Neural crest cell (in vitro differentiated cells): ENCODE measurements around the gene FXYD1. TPM values are rescaled to one million over a fixed set of nuclear protein-coding genes. Genes with fewer than 3 reads are reported as not detected.
A peak's percentile ranks its signal among the peaks of the same experiment; 100 is the strongest.
"Not testable (repeated sequence)": the region's sequence is repeated elsewhere in the genome, so short reads cannot be mapped to it uniquely, and the experiment has no call there.

Source experiments
- DNase-seq: peaks from one replicate; pipeline ENCODE4 v3.0.0; 2021; ENCODE audit warnings: low read depth, mixed read lengths, low spot score
- H3K27ac Mint-ChIP-seq: one replicate; pipeline ENCODE4 v1.8.0; 2021; ENCODE audit warnings: mild to moderate bottlenecking, mixed read lengths; ENCODE audit not compliant: unreplicated experiment
- H3K27me3 Mint-ChIP-seq: 2 replicates; pipeline ENCODE4 v1.8.0; 2021; ENCODE audit warnings: low read depth, mild to moderate bottlenecking, mixed read lengths
- H3K36me3 Mint-ChIP-seq: 2 replicates; pipeline ENCODE4 v1.8.0; 2021; ENCODE audit warnings: low read depth, mild to moderate bottlenecking, mixed read lengths
- H3K4me1 Mint-ChIP-seq: 2 replicates; pipeline ENCODE4 v1.8.0; 2021; ENCODE audit warnings: mixed read lengths
- H3K4me3 Mint-ChIP-seq: one replicate; pipeline ENCODE4 v1.8.0; 2021; ENCODE audit warnings: mild to moderate bottlenecking, mixed read lengths
- H3K9me3 Mint-ChIP-seq: 2 replicates; pipeline ENCODE4 v1.8.0; 2021; ENCODE audit warnings: mixed read lengths
- total RNA-seq: library from RNA; stranded (reverse); gene quantifications from 2 replicates; pipeline ENCODE4 v1.2.1, GENCODE V29; 2021
- TF ChIP-seq, protein P1 (sequence below): fragments of 200-600 bp; sonication (generic); conservative IDR thresholded peaks from 2 replicates; pipeline ENCODE4 v1.5.0; 2021; ENCODE audit warnings: antibody characterized with exemption, mild to moderate bottlenecking

The FXYD1 gene
- total RNA-seq, 1 donor from 2014 or later, result 4.2 TPM

DNA sequence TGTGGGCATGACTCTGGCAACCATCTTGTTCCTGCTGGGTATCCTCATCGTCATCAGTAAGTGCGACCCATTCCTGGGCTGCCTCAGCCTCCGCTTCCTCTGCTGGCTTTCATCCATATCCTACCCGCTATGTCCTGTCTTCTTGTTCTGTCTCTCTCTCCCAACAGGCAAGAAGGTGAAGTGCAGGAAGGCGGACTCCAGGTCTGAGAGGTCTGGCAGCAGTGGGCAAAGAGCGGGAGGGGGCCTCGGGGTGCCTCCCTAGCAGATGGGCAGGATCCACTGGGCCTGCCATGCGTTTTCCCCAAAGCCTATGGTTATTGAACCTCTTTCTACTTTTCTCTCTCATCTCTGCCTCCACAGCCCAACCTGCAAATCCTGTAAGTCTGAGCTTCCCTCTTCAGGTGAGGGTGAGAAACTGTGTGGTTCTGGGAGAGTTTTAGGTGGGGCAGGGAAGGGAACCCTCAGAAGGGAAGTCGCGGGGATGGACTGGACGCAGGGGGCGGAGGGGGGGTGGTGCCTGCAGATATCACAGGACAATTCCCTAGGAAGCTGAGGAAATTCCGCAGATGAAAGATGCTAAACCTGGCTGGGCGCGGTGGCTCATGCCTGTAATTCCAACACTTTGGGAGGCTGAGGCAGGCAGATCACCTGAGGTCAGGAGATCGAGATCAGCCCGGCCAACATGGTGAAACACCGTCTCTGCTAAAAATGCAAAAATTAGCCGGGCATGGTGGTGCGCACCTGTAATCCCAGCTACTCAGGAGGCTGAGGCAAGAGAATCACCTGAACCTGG, 12.8 kb downstream of the FXYD1 start:
- Mint-ChIP-seq H3K36me3 (no peaks in the 10 kb centered on the region), H3K27ac (no peak overlapping the region), H3K4me3 (no peak overlapping the region), H3K9me3 (no peaks in the 10 kb centered on the region), H3K4me1 (peaks cover 32% of the 10 kb centered on the region), H3K27me3 (peaks cover 79% of the 10 kb centered on the region)
- no peak for DNase-seq
- TF ChIP-seq, protein P1, sequence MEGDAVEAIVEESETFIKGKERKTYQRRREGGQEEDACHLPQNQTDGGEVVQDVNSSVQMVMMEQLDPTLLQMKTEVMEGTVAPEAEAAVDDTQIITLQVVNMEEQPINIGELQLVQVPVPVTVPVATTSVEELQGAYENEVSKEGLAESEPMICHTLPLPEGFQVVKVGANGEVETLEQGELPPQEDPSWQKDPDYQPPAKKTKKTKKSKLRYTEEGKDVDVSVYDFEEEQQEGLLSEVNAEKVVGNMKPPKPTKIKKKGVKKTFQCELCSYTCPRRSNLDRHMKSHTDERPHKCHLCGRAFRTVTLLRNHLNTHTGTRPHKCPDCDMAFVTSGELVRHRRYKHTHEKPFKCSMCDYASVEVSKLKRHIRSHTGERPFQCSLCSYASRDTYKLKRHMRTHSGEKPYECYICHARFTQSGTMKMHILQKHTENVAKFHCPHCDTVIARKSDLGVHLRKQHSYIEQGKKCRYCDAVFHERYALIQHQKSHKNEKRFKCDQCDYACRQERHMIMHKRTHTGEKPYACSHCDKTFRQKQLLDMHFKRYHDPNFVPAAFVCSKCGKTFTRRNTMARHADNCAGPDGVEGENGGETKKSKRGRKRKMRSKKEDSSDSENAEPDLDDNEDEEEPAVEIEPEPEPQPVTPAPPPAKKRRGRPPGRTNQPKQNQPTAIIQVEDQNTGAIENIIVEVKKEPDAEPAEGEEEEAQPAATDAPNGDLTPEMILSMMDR, result no peak

DNA sequence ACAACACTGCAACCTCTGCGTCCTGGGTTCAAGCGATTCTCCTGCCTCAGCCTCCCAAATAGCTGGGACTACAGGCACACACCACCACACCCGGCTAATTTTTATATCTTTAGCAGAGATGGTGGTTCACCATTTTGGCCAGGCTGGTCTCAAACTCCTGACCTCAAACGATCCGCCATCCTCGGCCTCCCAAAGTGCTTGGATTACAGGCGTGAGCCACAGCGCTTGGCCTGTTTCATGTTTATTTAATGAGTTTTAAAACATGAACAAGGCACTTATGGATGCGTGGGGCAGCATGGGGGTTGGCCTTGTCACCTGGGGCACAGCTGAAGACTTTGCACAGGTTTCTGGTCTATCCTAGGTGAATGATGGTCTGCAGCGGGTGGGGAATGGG, 14.5 kb downstream of the FXYD1 start:
- not testable (repeated sequence) for H3K4me3 Mint-ChIP-seq, H3K27ac Mint-ChIP-seq, H3K9me3 Mint-ChIP-seq, DNase-seq, H3K36me3 Mint-ChIP-seq
- H3K27me3 Mint-ChIP-seq, result peaks cover 81% of the 10 kb centered on the region
- peaks cover 32% of the 10 kb centered on the region for H3K4me1 Mint-ChIP-seq

- peaks cover 84% of the 10 kb centered on the region for H3K27me3 Mint-ChIP-seq
- no peaks in the 10 kb centered on the region for H3K9me3 Mint-ChIP-seq
- H3K4me1 Mint-ChIP-seq, result peaks cover 32% of the 10 kb centered on the region
- H3K4me3 Mint-ChIP-seq, result peak overlapping the region; percentile 87
- H3K36me3 Mint-ChIP-seq, result no peaks in the 10 kb centered on the region
- no peak overlapping the region for H3K27ac Mint-ChIP-seq
- TF ChIP-seq, protein P1, result peak; percentile 70
- DNase-seq, result peak; percentile 57
These were observed 15.3 kb downstream of the FXYD1 start for GRCh38 chr19:35153701-35154524.

GRCh38 chr19:35154525-35155406, 16.1 kb downstream of the FXYD1 start, which contains the start of gene FXYD5:
Gene FXYD5 (plus strand): TSS chr19:35154735. CDS start chr19:35155551, 816 bp downstream.
- no peaks in the 10 kb centered on the region for H3K9me3 Mint-ChIP-seq
- peak within 1 kb of the TSS; percentile 87 for H3K4me3 Mint-ChIP-seq
- TF ChIP-seq, protein P1, result peak; percentile 26
- peaks cover 84% of the 10 kb centered on the region for H3K27me3 Mint-ChIP-seq
- H3K4me1 Mint-ChIP-seq, result peaks cover 36% of the 10 kb centered on the region
- peak within 1 kb of the TSS; percentile 43 for H3K27ac Mint-ChIP-seq
- DNase-seq, result no peak
- no peaks in the 10 kb centered on the region for H3K36me3 Mint-ChIP-seq

DNA sequence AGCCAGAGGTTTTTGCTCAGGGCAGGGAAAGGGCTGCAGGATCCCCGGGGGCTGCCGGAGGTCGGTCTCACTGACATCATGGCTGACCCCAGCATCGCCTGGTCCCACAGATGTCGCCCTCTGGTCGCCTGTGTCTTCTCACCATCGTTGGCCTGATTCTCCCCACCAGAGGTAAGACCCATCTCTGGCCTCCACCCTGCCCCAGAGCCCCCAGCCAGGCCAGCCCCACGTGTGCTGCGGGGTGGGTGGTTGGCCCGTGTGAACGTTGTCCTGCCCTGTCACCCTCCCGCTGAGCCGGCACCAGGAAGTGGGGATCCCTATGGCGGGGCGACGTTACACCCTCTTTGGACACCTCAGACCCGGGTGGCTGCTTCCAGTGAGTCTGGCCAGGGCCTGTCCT, 16.8 kb downstream of the FXYD1 start:
- H3K4me3 Mint-ChIP-seq, result peak overlapping the region; percentile 87
- H3K4me1 Mint-ChIP-seq, result peaks cover 32% of the 10 kb centered on the region
- no peak overlapping the region for H3K27ac Mint-ChIP-seq
- TF ChIP-seq, protein P1, result no peak
- peaks cover 81% of the 10 kb centered on the region for H3K27me3 Mint-ChIP-seq
- no peak for DNase-seq
- H3K9me3 Mint-ChIP-seq, result no peaks in the 10 kb centered on the region
- H3K36me3 Mint-ChIP-seq, result no peaks in the 10 kb centered on the region
